H1 (cell line): Measurements from ENCODE around the gene NTPCR. TPM values are rescaled to one million over a fixed set of nuclear protein-coding genes. Genes with fewer than 3 reads are reported as not detected.

Source experiments
- ASH2L ChIP-seq: fragments of 200-600, 300-600 bp; sonication (generic); IDR thresholded peaks from one replicate; pipeline ENCODE4 v1.7.1; 2017; ENCODE audit warnings: low read length
- BACH1 ChIP-seq: IDR thresholded peaks from 2 replicates; pipeline ENCODE4 v1.6.1; 2012; ENCODE audit warnings: low read length, improper control_type of control experiment
- EGR1 ChIP-seq: IDR thresholded peaks from 2 replicates; pipeline ENCODE4 v1.6.1; 2011; ENCODE audit warnings: low read depth, low read length, borderline replicate concordance
- EZH2 ChIP-seq: fragments of 200-600 bp; sonication (generic); IDR thresholded peaks from 2 replicates; pipeline ENCODE4 v1.7.1; 2012; ENCODE audit warnings: low read depth, mild to moderate bottlenecking, moderate library complexity, low read length, inconsistent platforms; ENCODE audit not compliant: severe bottlenecking
- FOSL1 ChIP-seq: IDR thresholded peaks from 2 replicates; pipeline ENCODE4 v1.6.1; 2011; ENCODE audit warnings: mild to moderate bottlenecking, low read depth, low read length, moderate library complexity; ENCODE audit not compliant: insufficient read depth
- KDM4A ChIP-seq: IDR thresholded peaks from one replicate; pipeline ENCODE4 v1.7.1; 2012; ENCODE audit warnings: low read depth, mild to moderate bottlenecking, moderate library complexity, low read length, inconsistent platforms; ENCODE audit not compliant: severe bottlenecking
- PHF8 ChIP-seq: fragments of 200-600 bp; sonication (generic); conservative IDR thresholded peaks from 2 replicates; pipeline ENCODE4 v1.7.1; 2012; ENCODE audit warnings: low read depth, mild to moderate bottlenecking, inconsistent platforms, low read length, moderate library complexity
- RFX5 ChIP-seq: IDR thresholded peaks from 2 replicates; pipeline ENCODE4 v1.6.1; 2011; ENCODE audit warnings: low read depth, low read length, improper control_type of control experiment, borderline replicate concordance
- SP1 ChIP-seq: IDR thresholded peaks from 2 replicates; pipeline ENCODE4 v1.6.1; 2011; ENCODE audit warnings: low read depth, low read length
- TAF7 ChIP-seq: optimal IDR thresholded peaks from 2 replicates; pipeline ENCODE3; 2011; ENCODE audit warnings: low read depth, mild to moderate bottlenecking, inconsistent platforms, low read length, moderate library complexity, borderline replicate concordance
- TCF12 ChIP-seq: IDR thresholded peaks from 2 replicates; pipeline ENCODE4 v1.6.1; 2011; ENCODE audit warnings: low read depth, mild to moderate bottlenecking, low read length
- polyA plus RNA-seq, 7 experiments: library from polyadenylated mRNA; depleted of rRNA in 3 of 7; stranded (reverse) in 5 of 7; unstranded in 2 of 7; fragments of >200 nt in 5 of 7; fragments of 200-250 nt in 2 of 7; gene quantifications; 1 replicate in 5 of 7; 2 replicates in 1 of 7; 4 replicates in 1 of 7; pipeline versions ENCODE4 v1.2.1 to v1.2.3, GENCODE V29; 2011 to 2013; ENCODE audit warnings: missing spikeins in 2 of 7, mixed read lengths in 2 of 7
- total RNA-seq: library from RNA; stranded (reverse); fragmentation: NEBNext Ultra II Directional; extraction: Animal tissue kit (Norgen Biotek cat#: 25700); gene quantifications from 2 replicates; pipeline ENCODE4 v1.2.1, GENCODE V29; 2021

NTPCR gene
- total and polyA plus RNA-seq, 2 of the 8 experiments (the other 6 are each of a cell fraction or from before 2014, with no cell fraction given) = 22.6 to 73.1 TPM

DNA sequence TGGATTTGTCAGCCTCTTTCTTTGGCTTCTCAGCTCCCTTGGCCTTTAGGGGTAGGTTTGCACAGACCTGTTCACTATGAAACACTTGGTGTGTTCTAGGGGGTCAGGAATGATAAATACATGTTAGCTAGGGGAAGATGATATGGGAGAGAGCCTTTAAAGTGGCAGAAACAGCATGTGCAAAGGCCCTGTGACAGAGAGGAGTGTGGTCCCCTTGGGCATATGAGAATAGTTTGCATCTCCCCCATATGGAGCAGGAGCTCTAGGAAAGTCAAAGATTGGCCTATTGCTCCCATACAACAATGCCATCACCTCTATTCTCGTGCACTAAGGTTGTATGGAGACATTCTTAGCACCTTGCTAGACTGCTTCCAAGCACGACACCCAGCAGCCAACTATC lies 10.7 kb upstream of the NTPCR start (continued):
- TF ChIP-seq PHF8 (no peak), BACH1 (no peak), ASH2L (no peak), KDM4A (no peak), SP1 (no peak), EZH2 (no peak), TCF12 (no peak), FOSL1 (no peak), EGR1 (no peak), RFX5 (no peak), TAF7 (no peak)
